Measurements from ENCODE around the gene TRMT10B. TPM values are rescaled to one million over a fixed set of nuclear protein-coding genes. Genes with fewer than 3 reads are reported as not detected.
"Not testable (repeated sequence)": the region's sequence is repeated elsewhere in the genome, so short reads cannot be mapped to it uniquely, and the experiment has no call there.

Gene TRMT10B
- total and polyA plus RNA-seq, 2 donors (not counting 1 experiment from before 2014, with no cell fraction given): 5.6 to 7.5 TPM

DNA sequence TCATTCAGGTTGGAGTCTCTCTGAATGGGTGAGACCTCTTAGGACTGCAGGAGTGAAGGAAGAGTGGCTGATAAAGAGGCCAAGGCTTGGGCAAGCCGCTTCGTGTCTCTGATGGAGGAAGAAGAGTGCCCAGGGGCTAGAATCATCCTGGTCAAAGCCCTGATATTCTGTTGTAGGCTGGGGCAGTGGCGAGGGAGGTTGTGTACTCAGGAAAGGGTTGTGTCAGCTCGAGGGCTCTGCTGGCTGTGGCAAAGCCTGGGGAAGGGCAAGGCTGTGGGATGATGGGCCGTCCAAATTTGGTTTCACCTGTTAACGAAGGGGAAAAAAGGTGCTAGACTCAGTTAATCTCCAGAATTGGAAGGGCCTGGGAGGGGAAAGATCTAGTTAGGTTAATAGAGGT, 2.4 kb upstream of the TRMT10B start:
- Histone ChIP-seq H3K36me3 (ENCODE audit: control insufficient read depth, insufficient read depth, low read length) (no peaks in the 10 kb centered on the region), H3K4me1 (ENCODE audit: control insufficient read depth, extremely low read depth, insufficient read depth, low read length) (no peaks in the 10 kb centered on the region), H3K4me2 (ENCODE audit: extremely low read depth, insufficient read depth, low read length) (no peak overlapping the region), H3K27me3 (ENCODE audit: control insufficient read depth, insufficient read depth, low read length) (no peaks in the 10 kb centered on the region), H3K4me3 (replicated peaks in 1 of 4; ENCODE audit: control extremely low read depth in 1 of 4, insufficient read depth in 1 of 4, low read depth in 3 of 4, low read length in 4 of 4) (no peak overlapping the region), H4K20me1 (ENCODE audit: control insufficient read depth, extremely low read depth, insufficient read depth, low read length) (no peaks in the 10 kb centered on the region), H3K79me2 (ENCODE audit: control insufficient read depth, insufficient read depth, low read length) (peaks cover 3% of the 10 kb centered on the region), H3K27ac (ENCODE audit: insufficient read depth, low read length) (no peak overlapping the region), H3K9me3 (ENCODE audit: control insufficient read depth, insufficient read depth, low read depth, low read length) (no peaks in the 10 kb centered on the region), H3K9ac (ENCODE audit: insufficient read depth, low read length) (no peak overlapping the region), H2AFZ (ENCODE audit: low read length) (no peak overlapping the region)
- no peak for TF ChIP-seq EZH2 (IDR thresholded peaks at IDR 0.05; ENCODE audit: low read length, missing control alignments)
- no peak for TF ChIP-seq CTCF (conservative IDR thresholded peaks at IDR 0.05 in 1 of 2, IDR thresholded peaks at IDR 0.05 in 1 of 2; ENCODE audit: low read depth in 1 of 2, low read length in 2 of 2)
- no peak for DNase-seq (ENCODE audit: low read depth in 2 of 2)

GRCh38 chr9:37751704-37752103, 1.9 kb upstream of the TRMT10B start:
- H3K4me1 ChIP-seq (ENCODE audit: control insufficient read depth, extremely low read depth, insufficient read depth, low read length); DNase-seq (ENCODE audit: low read depth in 2 of 2); H4K20me1 ChIP-seq (ENCODE audit: control insufficient read depth, extremely low read depth, insufficient read depth, low read length); H3K4me2 ChIP-seq (ENCODE audit: extremely low read depth, insufficient read depth, low read length); H3K79me2 ChIP-seq (ENCODE audit: control insufficient read depth, insufficient read depth, low read length); H3K9ac ChIP-seq (ENCODE audit: insufficient read depth, low read length); H3K9me3 ChIP-seq (ENCODE audit: control insufficient read depth, insufficient read depth, low read depth, low read length); H3K36me3 ChIP-seq (ENCODE audit: control insufficient read depth, insufficient read depth, low read length); H3K4me3 ChIP-seq (replicated peaks in 1 of 4; ENCODE audit: control extremely low read depth in 1 of 4, insufficient read depth in 1 of 4, low read depth in 3 of 4, low read length in 4 of 4); H3K27ac ChIP-seq (ENCODE audit: insufficient read depth, low read length); H3K27me3 ChIP-seq (ENCODE audit: control insufficient read depth, insufficient read depth, low read length); H2AFZ ChIP-seq (ENCODE audit: low read length): not testable (repeated sequence)

DNA sequence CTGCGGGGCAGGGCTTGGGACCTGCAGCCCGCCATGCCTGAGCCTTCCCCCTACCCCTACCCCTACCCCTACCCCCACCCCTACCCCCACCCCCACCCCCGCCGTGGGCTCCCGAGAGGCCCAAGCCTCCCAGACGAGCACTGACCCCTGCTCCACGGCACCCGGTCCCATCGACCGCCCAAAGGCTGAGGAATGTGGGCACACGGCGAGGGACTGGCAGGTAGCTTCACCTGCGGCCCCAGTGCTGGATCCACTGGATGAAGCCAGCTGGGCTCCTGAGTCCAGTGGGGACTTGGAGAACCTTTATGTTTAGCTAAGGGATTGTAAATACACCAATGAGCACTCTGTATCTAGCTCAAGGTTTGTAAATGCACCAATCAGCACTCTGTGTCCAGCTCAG, 1.5 kb upstream of the TRMT10B start:
- H3K36me3 ChIP-seq (ENCODE audit: control insufficient read depth, insufficient read depth, low read length); H2AFZ ChIP-seq (ENCODE audit: low read length); H3K79me2 ChIP-seq (ENCODE audit: control insufficient read depth, insufficient read depth, low read length); H3K27ac ChIP-seq (ENCODE audit: insufficient read depth, low read length); DNase-seq (ENCODE audit: low read depth in 2 of 2); H3K4me2 ChIP-seq (ENCODE audit: extremely low read depth, insufficient read depth, low read length); H3K27me3 ChIP-seq (ENCODE audit: control insufficient read depth, insufficient read depth, low read length); H4K20me1 ChIP-seq (ENCODE audit: control insufficient read depth, extremely low read depth, insufficient read depth, low read length); H3K9ac ChIP-seq (ENCODE audit: insufficient read depth, low read length); H3K4me1 ChIP-seq (ENCODE audit: control insufficient read depth, extremely low read depth, insufficient read depth, low read length); H3K9me3 ChIP-seq (ENCODE audit: control insufficient read depth, insufficient read depth, low read depth, low read length); H3K4me3 ChIP-seq (replicated peaks in 1 of 4; ENCODE audit: control extremely low read depth in 1 of 4, insufficient read depth in 1 of 4, low read depth in 3 of 4, low read length in 4 of 4): not testable (repeated sequence)

DNA sequence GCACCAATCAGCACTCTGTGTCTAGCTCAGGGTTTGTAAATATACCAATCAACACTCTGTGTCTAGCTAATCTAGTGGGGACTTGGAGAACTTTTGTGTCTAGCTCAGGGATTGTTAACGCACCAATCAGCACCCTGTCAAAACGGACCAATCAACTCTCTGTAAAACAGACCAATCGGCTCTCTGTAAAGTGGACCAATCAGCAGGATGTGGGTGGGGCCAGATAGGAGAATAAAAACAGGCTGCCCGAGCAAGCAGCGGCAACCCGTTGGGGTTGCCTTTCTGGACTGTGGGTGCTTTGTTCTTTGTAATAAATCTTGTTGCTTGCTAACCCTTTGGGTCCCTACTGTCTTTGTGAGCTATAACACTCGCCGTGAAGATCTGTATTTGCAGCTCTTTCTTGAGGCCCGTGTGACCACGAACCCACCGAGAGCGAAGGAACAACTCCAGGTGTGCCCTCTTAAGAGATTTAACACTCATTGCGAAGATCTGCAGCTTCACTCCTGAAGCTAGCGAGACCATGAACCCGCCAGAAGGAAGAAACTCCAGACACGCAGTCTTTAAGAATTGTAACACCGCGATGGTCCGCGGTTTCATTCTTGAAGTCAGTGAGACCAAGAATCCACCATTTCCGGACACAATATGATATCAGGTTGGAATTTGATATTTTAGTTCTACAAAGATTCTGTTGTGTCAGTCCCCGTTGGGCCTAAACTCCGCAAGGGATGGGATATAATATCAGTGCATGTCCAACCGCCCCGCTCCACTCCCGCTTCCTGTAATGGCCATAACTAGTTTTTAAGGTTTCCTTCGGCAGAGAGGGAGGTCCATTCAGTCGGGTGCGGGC, 740 bp upstream of the TRMT10B start:
- peak overlapping the region; percentile 82 to 95 (median 88) for H3K4me3 ChIP-seq (replicated peaks in 1 of 4; ENCODE audit: control extremely low read depth in 1 of 4, insufficient read depth in 1 of 4, low read depth in 3 of 4, low read length in 4 of 4)
- H3K4me1 ChIP-seq (ENCODE audit: control insufficient read depth, extremely low read depth, insufficient read depth, low read length): no peaks in the 10 kb centered on the region
- no peak for DNase-seq (ENCODE audit: low read depth in 2 of 2)
- no peak overlapping the region for H3K27ac ChIP-seq (ENCODE audit: insufficient read depth, low read length)
- H3K79me2 ChIP-seq (ENCODE audit: control insufficient read depth, insufficient read depth, low read length): peaks cover 3% of the 10 kb centered on the region
- TF ChIP-seq EZH2 (IDR thresholded peaks at IDR 0.05; ENCODE audit: low read length, missing control alignments): no peak
- no peak for TF ChIP-seq CTCF (conservative IDR thresholded peaks at IDR 0.05 in 1 of 2, IDR thresholded peaks at IDR 0.05 in 1 of 2; ENCODE audit: low read depth in 1 of 2, low read length in 2 of 2)
- peak overlapping the region; percentile 84 for H2AFZ ChIP-seq (ENCODE audit: low read length)
- no peak overlapping the region for H3K9ac ChIP-seq (ENCODE audit: insufficient read depth, low read length)
- H3K36me3 ChIP-seq (ENCODE audit: control insufficient read depth, insufficient read depth, low read length): no peaks in the 10 kb centered on the region
- no peaks in the 10 kb centered on the region for H4K20me1 ChIP-seq (ENCODE audit: control insufficient read depth, extremely low read depth, insufficient read depth, low read length)
- H3K27me3 ChIP-seq (ENCODE audit: control insufficient read depth, insufficient read depth, low read length): no peaks in the 10 kb centered on the region
- no peaks in the 10 kb centered on the region for H3K9me3 ChIP-seq (ENCODE audit: control insufficient read depth, insufficient read depth, low read depth, low read length)
- H3K4me2 ChIP-seq (ENCODE audit: extremely low read depth, insufficient read depth, low read length): peak overlapping the region; percentile 75

Measured in fibroblast of lung (primary cell).